HepG2 (cell line): ENCODE data around the gene SMIM24. TPM values are rescaled to one million over a fixed set of nuclear protein-coding genes. Genes with fewer than 3 reads are reported as not detected.

Experiments
- ATAC-seq: fragments of 200-7000 bp; cut with Tn5 transposase; 3 replicates; pipeline ENCODE4 v1.9.1; 2020; ENCODE audit warnings: mild to moderate bottlenecking, moderate library complexity
- BruUV-seq: library from RNA; stranded (reverse); fragments of 400-500 nt; replicated peaks from 2 replicates; lab custom pipeline; 2021; lab: Mats Ljungman, UMichigan
- CTCF ChIA-PET: fragments of 300-600 bp; formaldehyde crosslinking; extraction: SDS; loops from one replicate; lab custom pipeline; 2021; ENCODE audit warnings: low total read pairs, inconsistent platforms, low intra/inter-chr PET ratio; lab: Yijun Ruan, JAX
- POLR2A ChIA-PET: fragments of 350-600 bp; sonication (Branson Sonifier 250); formaldehyde crosslinking; loops from one replicate; lab custom pipeline; 2020; ENCODE audit warnings: antibody characterized with exemption, inconsistent platforms; lab: Yijun Ruan, JAX
- DNase-seq: peaks from one replicate; pipeline ENCODE4 v3.0.0-alpha.2; 2015; ENCODE audit warnings: low spot score
- FAIRE-seq: peaks from 3 replicates; lab custom pipeline; 2011; peaks lifted over from hg19 to GRCh38; lab: Jason Lieb, UNC
- H2AFZ ChIP-seq: one replicate; pipeline ENCODE4 v1.6.1; 2011; ENCODE audit warnings: low read length, inconsistent platforms
- H3K27ac ChIP-seq: fragments of 300-600 bp; 3 replicates; pipeline ENCODE4 v1.8.0; 2011; ENCODE audit warnings: mixed run types, mild to moderate bottlenecking, mixed read lengths, low read length, inconsistent platforms; ENCODE audit not compliant: insufficient read depth; ENCODE audit errors: extremely low read length
- H3K27me3 ChIP-seq, 2 experiments: fragments of 200-600 bp in 1 of 2; 2 replicates in 1 of 2; 3 replicates in 1 of 2; pipeline versions ENCODE4 v1.6.0 to v1.8.0; 2011; ENCODE audit warnings: low read length in 2 of 2, mild to moderate bottlenecking in 2 of 2, moderate library complexity in 2 of 2, inconsistent platforms in 1 of 2; ENCODE audit not compliant: insufficient read depth in 2 of 2, control insufficient read depth in 1 of 2
- H3K36me3 ChIP-seq, 2 experiments: fragments of 200-600 bp in 1 of 2; replicated peaks in 1 of 2; 2 replicates in 1 of 2; 3 replicates in 1 of 2; pipeline versions ENCODE4 v1.5.1 to v1.8.0; 2011; ENCODE audit warnings: low read length in 2 of 2, inconsistent platforms in 1 of 2; ENCODE audit not compliant: insufficient read depth in 2 of 2, control insufficient read depth in 1 of 2
- H3K4me1 ChIP-seq: 2 replicates; pipeline ENCODE4 v1.5.1; 2012; ENCODE audit warnings: low read length, inconsistent platforms; ENCODE audit not compliant: insufficient read depth
- H3K4me2 ChIP-seq: 2 replicates; pipeline ENCODE4 v1.6.0; 2011; ENCODE audit warnings: low read depth, low read length, inconsistent platforms
- H3K4me3 ChIP-seq, 3 experiments: fragments of 200-600 bp in 1 of 3; sonication (generic), shearing (Covaris generic) in 1 of 3; replicated peaks in 1 of 3; 2 replicates each; pipeline ENCODE4 v1.5.1; 2011 to 2016; ENCODE audit warnings: low read length in 3 of 3, inconsistent platforms in 2 of 3, low read depth in 2 of 3, mild to moderate bottlenecking in 2 of 3, control low read depth in 1 of 3, mixed read lengths in 1 of 3; ENCODE audit not compliant: insufficient read depth in 1 of 3
- H3K79me2 ChIP-seq: one replicate; pipeline ENCODE4 v1.6.1; 2011; ENCODE audit warnings: low read length, inconsistent platforms; ENCODE audit not compliant: insufficient read depth
- H3K9ac ChIP-seq: 2 replicates; pipeline ENCODE4 v1.6.0; 2011; ENCODE audit warnings: mild to moderate bottlenecking, low read depth, low read length, inconsistent platforms; ENCODE audit not compliant: insufficient read depth
- H3K9me3 ChIP-seq: 2 replicates; pipeline ENCODE4 v1.5.1; 2012; ENCODE audit warnings: mild to moderate bottlenecking, low read length
- H4K20me1 ChIP-seq: 2 replicates; pipeline ENCODE4 v1.6.0; 2011; ENCODE audit warnings: inconsistent platforms, mild to moderate bottlenecking, low read length, moderate library complexity; ENCODE audit not compliant: insufficient read depth
- FOXA1 ChIP-seq, 2 experiments: fragments of 450-650 bp in 1 of 2; sonication (generic) in 1 of 2; formaldehyde crosslinking in 1 of 2; IDR thresholded peaks; 2 replicates each; pipeline versions ENCODE4 v1.4.0 to v1.6.1; 2016 to 2020; ENCODE audit warnings: missing genetic modification reagents in 1 of 2
- FOXK2 ChIP-seq: fragments of 450-650 bp; IDR thresholded peaks from 2 replicates; pipeline ENCODE4 v1.6.1; 2016
- HDAC6 ChIP-seq: fragments of 200-600 bp; sonication (generic); IDR thresholded peaks from 2 replicates; pipeline ENCODE4 v1.7.0; 2017; ENCODE audit warnings: mild to moderate bottlenecking, antibody characterized with exemption, low read length, low read depth
- HOXA5 ChIP-seq: sonication (generic); formaldehyde crosslinking; IDR thresholded peaks from 2 replicates; pipeline ENCODE4 v1.4.0; 2020; ENCODE audit warnings: missing genetic modification reagents
- MEIS2 ChIP-seq: sonication (generic); formaldehyde crosslinking; IDR thresholded peaks from 2 replicates; pipeline ENCODE4 v1.9.0; 2021; ENCODE audit warnings: mild to moderate bottlenecking, missing genetic modification reagents
- POLR2G ChIP-seq: fragments of 200-400 bp; formaldehyde crosslinking; IDR thresholded peaks from 2 replicates; pipeline ENCODE4 v1.6.1; 2018; ENCODE audit warnings: mild to moderate bottlenecking, low read depth, low read length, moderate library complexity
- SRY ChIP-seq: sonication (generic); formaldehyde crosslinking; IDR thresholded peaks from 2 replicates; pipeline ENCODE4 v1.8.0; 2022; ENCODE audit warnings: mild to moderate bottlenecking, missing genetic modification reagents
- TBX3 ChIP-seq: fragments of 450-650 bp; IDR thresholded peaks from 2 replicates; pipeline ENCODE4 v1.6.1; 2017; ENCODE audit warnings: antibody characterized with exemption, mild to moderate bottlenecking, inconsistent platforms, borderline replicate concordance
- ZNF550 ChIP-seq: sonication (generic); formaldehyde crosslinking; IDR thresholded peaks from 2 replicates; pipeline ENCODE4 v1.4.0; 2020; ENCODE audit warnings: mild to moderate bottlenecking, missing genetic modification reagents, borderline replicate concordance
- ZNF841 ChIP-seq: sonication (generic); formaldehyde crosslinking; IDR thresholded peaks from 2 replicates; pipeline ENCODE4 v1.8.1; 2023; ENCODE audit warnings: missing genetic modification reagents, borderline replicate concordance
- ZSCAN29 ChIP-seq: sonication (generic); formaldehyde crosslinking; conservative IDR thresholded peaks from 2 replicates; pipeline ENCODE4 v1.4.0; 2020; ENCODE audit warnings: mild to moderate bottlenecking, missing genetic modification reagents
- WGBS: methylation state at CpG from one replicate; pipeline ENCODE4 v1.1.6; 2017; ENCODE audit warnings: low lambda C conversion rate; 5-methylcytosine and 5-hydroxymethylcytosine counted together
- in situ Hi-C: cut with HindIII; loops from 2 replicates; pipeline ENCODE4 v1.10.0; 2017; ENCODE audit warnings: low pct_unique_long_range_greater_than_20kb; ENCODE audit not compliant: extremely low pct_ligation_motif_present
- intact Hi-C: fragments of 100-400 bp; cut with micrococcal nuclease; formaldehyde crosslinking; loops from one replicate; pipeline ENCODE4 v1.10.0; 2022; ENCODE audit not compliant: unreplicated experiment
- polyA plus RNA-seq, 8 experiments: library from polyadenylated mRNA; depleted of rRNA in 3 of 8; stranded (reverse) in 7 of 8; unstranded in 1 of 8; fragments of >200 nt; fragmentation: Illumina TruSeq in 4 of 8; extraction: Trizol in 4 of 8; gene quantifications; 2 replicates each; pipeline versions ENCODE4 v1.2.1 to v1.2.3, GENCODE V29; 2011 to 2016; ENCODE audit warnings: low read depth in 4 of 8, missing spikeins in 1 of 8, mixed read lengths in 1 of 8; ENCODE audit not compliant: insufficient read depth in 1 of 8
- total RNA-seq, 5 experiments: library from RNA; depleted of rRNA; stranded (reverse); fragments of >200 nt; fragmentation: Illumina TruSeq; extraction: Trizol; gene quantifications; 2 replicates each; pipeline ENCODE4 v1.2.3, GENCODE V29; 2016; ENCODE audit warnings: low read depth in 1 of 5
- TF ChIP-seq, protein P1 (sequence below), 2 experiments: fragments of 450-650 bp in 1 of 2; sonication (generic) in 1 of 2; formaldehyde crosslinking in 1 of 2; IDR thresholded peaks; 2 replicates each; pipeline versions ENCODE4 v1.6.1 to v1.8.0; 2016 to 2022; ENCODE audit warnings: antibody characterized with exemption in 1 of 2, mild to moderate bottlenecking in 1 of 2, missing genetic modification reagents in 1 of 2

SMIM24 gene
- total and polyA plus RNA-seq, 2 of the 13 experiments (the other 11 are each of a cell fraction or from before 2014, with no cell fraction given), result 11.2 to 70.6 TPM

DNA sequence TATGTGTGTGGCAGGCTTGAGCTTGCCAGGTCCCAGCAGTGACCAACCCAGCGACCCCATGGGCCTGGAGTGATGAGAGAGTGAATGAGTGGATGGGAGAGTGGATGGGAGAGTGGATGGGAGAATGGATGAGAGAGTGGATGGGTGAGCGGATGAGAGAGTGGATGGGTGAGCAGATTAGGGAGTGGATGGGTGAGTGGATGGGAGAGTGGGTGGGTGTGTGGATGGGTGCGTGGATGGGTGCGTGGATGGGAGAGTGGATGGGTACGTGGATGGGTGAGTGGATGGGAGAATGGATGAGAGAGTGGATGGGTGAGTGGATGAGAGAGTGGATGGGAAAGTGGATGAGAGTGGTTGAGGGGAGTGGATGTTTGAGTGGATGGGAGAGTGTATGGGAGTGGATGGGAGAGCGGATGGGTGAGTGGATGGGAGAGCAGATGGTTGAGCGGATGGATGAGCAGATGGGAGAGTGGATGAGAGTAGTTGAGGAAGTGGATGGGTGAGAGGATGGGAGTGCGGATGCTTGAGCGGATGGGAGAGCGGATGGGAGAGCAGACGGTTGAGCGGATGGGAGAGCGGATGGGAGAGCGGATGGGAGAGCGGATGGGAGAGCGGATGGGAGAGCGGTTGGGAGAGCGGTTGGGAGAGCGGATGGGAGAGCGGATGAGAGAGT lies 48.4 kb upstream of the SMIM24 start:
- ATAC-seq (no peak), DNase-seq (no peak), FAIRE-seq (no peak)
- Histone ChIP-seq H2AFZ (no peak overlapping the region), H3K4me3 (no peak overlapping the region), H3K9ac (no peak overlapping the region), H3K27me3 (no peaks in the 10 kb centered on the region), H3K9me3 (no peaks in the 10 kb centered on the region), H3K4me1 (no peaks in the 10 kb centered on the region), H4K20me1 (no peaks in the 10 kb centered on the region), H3K27ac (no peak overlapping the region), H3K36me3 (peaks cover 26 to 44% of the 10 kb centered on the region in 2 experiments), H3K4me2 (no peak overlapping the region), H3K79me2 (no peaks in the 10 kb centered on the region)
- no TSS peak for BruUV-seq
- WGBS, result 99% methylated on average over 20 of the region's 20 CpGs
- ChIA-PET POLR2A (no interaction called here), CTCF (no interaction called here)
- TF ChIP-seq POLR2G (no peak), FOXA1 (IDR thresholded peaks at IDR 0.05) (peak; percentile 11; the same call in 1 of the 2 replicates), FOXA1 (CRISPR knock-in tag; IDR thresholded peaks at IDR 0.05) (no peak), ZSCAN29 (CRISPR knock-in tag) (no peak), FOXK2 (no peak), ZNF841 (CRISPR knock-in tag) (no peak), MEIS2 (CRISPR knock-in tag) (no peak), HOXA5 (CRISPR knock-in tag) (no peak), HDAC6 (no peak), TBX3 (no peak), SRY (CRISPR knock-in tag) (no peak), ZNF550 (CRISPR knock-in tag) (no peak)
- TF ChIP-seq, protein P1, sequence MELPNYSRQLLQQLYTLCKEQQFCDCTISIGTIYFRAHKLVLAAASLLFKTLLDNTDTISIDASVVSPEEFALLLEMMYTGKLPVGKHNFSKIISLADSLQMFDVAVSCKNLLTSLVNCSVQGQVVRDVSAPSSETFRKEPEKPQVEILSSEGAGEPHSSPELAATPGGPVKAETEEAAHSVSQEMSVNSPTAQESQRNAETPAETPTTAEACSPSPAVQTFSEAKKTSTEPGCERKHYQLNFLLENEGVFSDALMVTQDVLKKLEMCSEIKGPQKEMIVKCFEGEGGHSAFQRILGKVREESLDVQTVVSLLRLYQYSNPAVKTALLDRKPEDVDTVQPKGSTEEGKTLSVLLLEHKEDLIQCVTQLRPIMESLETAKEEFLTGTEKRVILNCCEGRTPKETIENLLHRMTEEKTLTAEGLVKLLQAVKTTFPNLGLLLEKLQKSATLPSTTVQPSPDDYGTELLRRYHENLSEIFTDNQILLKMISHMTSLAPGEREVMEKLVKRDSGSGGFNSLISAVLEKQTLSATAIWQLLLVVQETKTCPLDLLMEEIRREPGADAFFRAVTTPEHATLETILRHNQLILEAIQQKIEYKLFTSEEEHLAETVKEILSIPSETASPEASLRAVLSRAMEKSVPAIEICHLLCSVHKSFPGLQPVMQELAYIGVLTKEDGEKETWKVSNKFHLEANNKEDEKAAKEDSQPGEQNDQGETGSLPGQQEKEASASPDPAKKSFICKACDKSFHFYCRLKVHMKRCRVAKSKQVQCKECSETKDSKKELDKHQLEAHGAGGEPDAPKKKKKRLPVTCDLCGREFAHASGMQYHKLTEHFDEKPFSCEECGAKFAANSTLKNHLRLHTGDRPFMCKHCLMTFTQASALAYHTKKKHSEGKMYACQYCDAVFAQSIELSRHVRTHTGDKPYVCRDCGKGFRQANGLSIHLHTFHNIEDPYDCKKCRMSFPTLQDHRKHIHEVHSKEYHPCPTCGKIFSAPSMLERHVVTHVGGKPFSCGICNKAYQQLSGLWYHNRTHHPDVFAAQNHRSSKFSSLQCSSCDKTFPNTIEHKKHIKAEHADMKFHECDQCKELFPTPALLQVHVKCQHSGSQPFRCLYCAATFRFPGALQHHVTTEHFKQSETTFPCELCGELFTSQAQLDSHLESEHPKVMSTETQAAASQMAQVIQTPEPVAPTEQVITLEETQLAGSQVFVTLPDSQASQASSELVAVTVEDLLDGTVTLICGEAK (IDR thresholded peaks at IDR 0.05), result 0 out of 2 replicates have a peak, but pooled peaks have one; percentile 9
- TF ChIP-seq, protein P1 (CRISPR knock-in tag; IDR thresholded peaks at IDR 0.05), result no peak
- in situ Hi-C loops, result no loop called here
- intact Hi-C loops, result no loop called here
